Duodenal mucosa (tissue), 2 donors: Measurements from ENCODE around the gene FAM83D.

Experiments
- H3K27ac ChIP-seq: one replicate; pipeline ENCODE4 v1.7.0; 2013; ENCODE audit warnings: low read depth, low read length
- H3K27me3 ChIP-seq, 2 donors: one replicate each; pipeline ENCODE4 v1.7.0; 2013; ENCODE audit warnings: low read length in 2 of 2, control low read depth in 1 of 2; ENCODE audit not compliant: insufficient read depth in 2 of 2, control insufficient read depth in 1 of 2
- H3K36me3 ChIP-seq, 2 donors: one replicate each; pipeline ENCODE4 v1.7.0; 2013; ENCODE audit warnings: low read length in 2 of 2, control low read depth in 1 of 2; ENCODE audit not compliant: insufficient read depth in 2 of 2, control insufficient read depth in 1 of 2
- H3K4me1 ChIP-seq, 2 donors: one replicate each; pipeline ENCODE4 v1.7.0; 2013; ENCODE audit warnings: low read length in 2 of 2, control low read depth in 1 of 2; ENCODE audit not compliant: insufficient read depth in 2 of 2, control insufficient read depth in 1 of 2
- H3K4me3 ChIP-seq, 2 donors: one replicate each; pipeline ENCODE4 v1.7.0; 2013; ENCODE audit warnings: low read length in 2 of 2, low read depth in 1 of 2
- H3K9ac ChIP-seq, 2 donors: one replicate each; pipeline ENCODE4 v1.7.0; 2013; ENCODE audit warnings: low read length in 2 of 2, low read depth in 1 of 2
- H3K9me3 ChIP-seq, 2 donors: one replicate each; pipeline ENCODE4 v1.7.0; 2013; ENCODE audit warnings: low read length in 2 of 2, control low read depth in 1 of 2; ENCODE audit not compliant: control insufficient read depth in 1 of 2

The FAM83D gene

DNA sequence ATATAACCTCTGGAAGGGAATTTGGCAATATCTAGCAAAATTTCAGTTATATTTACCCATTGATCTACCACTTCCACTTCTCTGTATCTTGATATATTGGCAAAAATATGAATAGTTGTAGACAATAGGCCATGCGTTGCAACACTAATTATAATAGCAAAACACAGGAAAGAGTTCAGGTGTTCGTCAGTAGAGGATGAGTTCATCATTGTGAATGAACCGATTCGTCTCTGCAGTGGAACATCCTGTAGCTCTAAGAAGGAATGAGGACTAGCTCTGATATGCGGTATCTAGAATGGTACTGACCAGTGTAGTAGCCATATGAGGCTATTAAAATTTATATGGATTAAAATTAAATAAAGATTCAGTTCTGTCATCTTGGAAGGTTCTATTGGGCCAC is 8.3 kb downstream of the FAM83D start:
- no peak overlapping the region for H3K9ac ChIP-seq
- H3K36me3 ChIP-seq: no peaks in the 10 kb centered on the region
- H3K27ac ChIP-seq: no peak overlapping the region
- no peak overlapping the region for H3K4me3 ChIP-seq
- H3K9me3 ChIP-seq: no peaks in the 10 kb centered on the region
- no peaks in the 10 kb centered on the region for H3K4me1 ChIP-seq
- H3K27me3 ChIP-seq: no peaks in the 10 kb centered on the region

DNA sequence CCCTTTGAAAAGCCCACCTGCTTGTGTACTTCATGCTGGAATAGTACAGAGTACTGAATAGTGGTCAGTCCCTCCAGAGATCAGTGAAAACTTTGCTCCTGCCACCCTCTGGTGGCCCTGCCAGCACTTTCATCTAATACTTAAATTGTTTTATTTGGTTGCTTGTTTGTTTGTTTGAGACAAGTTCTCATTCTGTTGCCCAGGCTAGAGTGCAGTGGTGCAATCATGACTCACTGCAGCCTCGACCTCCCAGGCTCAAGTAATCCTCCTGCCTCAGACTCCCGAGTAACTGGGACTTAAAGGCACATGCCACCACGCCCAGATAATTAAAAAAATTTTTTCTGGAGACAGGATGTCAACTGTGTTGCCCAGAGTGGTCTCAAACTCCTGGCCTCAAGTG is 9.1 kb downstream of the FAM83D start:
- no peak overlapping the region for H3K27ac ChIP-seq

DNA sequence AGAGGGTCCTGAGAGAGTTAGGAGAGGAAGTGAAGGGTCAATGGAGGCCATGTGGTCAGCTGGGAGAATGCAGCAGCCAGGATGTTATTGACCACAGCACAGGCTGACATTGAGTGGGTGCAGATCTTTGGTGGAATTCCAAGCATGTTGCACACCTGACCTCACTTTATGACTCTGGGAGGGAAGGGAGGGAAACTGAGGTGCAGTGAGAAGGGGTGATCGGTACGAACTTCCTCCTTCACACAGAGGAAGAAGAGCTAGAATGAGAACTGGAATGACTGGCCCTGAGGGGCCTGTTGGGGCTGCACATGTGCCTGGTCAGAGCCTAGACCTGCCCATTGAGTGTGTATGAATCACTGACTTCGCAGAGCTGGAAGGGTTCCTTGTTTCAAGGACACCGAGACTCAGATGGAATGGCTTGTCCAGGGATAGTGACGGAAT is 9.8 kb downstream of the FAM83D start:
- H3K36me3 ChIP-seq: no peaks in the 10 kb centered on the region
- no peaks in the 10 kb centered on the region for H3K27me3 ChIP-seq
- H3K27ac ChIP-seq: no peak overlapping the region
- H3K4me1 ChIP-seq: no peaks in the 10 kb centered on the region
- H3K9ac ChIP-seq: no peak overlapping the region
- no peaks in the 10 kb centered on the region for H3K9me3 ChIP-seq
- no peak overlapping the region for H3K4me3 ChIP-seq

More for the DNA sequence above, 9.1 kb downstream of the FAM83D start:
- Histone ChIP-seq H3K36me3 (no peaks in the 10 kb centered on the region), H3K9ac (no peak overlapping the region), H3K27me3 (no peaks in the 10 kb centered on the region), H3K4me3 (no peak overlapping the region), H3K4me1 (no peaks in the 10 kb centered on the region), H3K9me3 (no peaks in the 10 kb centered on the region)

DNA sequence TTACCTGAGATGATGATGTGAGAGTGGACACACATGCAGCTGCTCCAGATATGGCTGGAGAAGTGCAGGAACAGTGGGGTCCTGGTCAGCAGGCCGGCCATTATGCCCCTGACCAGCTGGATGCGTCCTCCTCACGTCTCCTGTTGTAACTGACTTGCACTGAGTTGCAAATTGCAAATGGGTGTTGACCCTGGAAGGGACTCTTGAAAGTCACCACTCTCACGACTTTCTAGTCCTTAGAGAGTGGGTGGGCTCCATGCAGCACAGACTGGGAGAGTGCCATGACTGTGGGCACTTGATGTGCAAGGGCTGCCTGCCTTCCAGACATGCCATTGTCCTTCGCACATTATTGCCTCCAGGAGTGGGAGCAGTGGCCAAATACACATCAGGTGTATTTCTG is 10.8 kb downstream of the FAM83D start:
- H3K4me3 ChIP-seq: no peak overlapping the region
- H3K9me3 ChIP-seq: no peaks in the 10 kb centered on the region
- H3K27ac ChIP-seq: no peak overlapping the region
- H3K27me3 ChIP-seq: no peaks in the 10 kb centered on the region
- no peaks in the 10 kb centered on the region for H3K4me1 ChIP-seq
- H3K36me3 ChIP-seq: no peaks in the 10 kb centered on the region
- H3K9ac ChIP-seq: no peak overlapping the region

DNA sequence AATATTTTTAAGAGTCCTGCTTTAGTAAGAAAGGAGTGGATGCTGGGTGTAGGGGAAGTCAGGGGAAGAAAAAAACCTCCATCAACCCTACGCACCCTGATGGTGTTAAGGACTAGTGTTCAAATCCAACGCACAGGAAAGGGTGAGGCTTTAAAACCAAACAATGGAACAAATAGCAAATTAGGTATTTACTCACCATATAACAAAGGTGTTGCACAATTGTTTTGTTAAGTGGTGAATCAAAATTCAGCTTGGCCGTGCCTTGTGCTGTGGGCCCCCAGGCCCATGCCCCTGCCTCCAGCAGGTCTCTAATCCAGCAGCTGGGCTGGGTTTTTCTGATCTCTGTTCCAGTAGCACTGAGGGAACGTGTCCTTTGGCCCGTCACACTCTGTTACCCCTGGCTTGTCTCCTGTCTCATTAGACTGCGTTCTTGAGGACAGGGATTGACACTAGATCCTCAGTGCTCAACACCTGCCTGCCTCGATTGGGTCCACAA is 11.8 kb downstream of the FAM83D start:
- Histone ChIP-seq H3K4me1 (no peaks in the 10 kb centered on the region), H3K27me3 (no peaks in the 10 kb centered on the region), H3K9me3 (no peaks in the 10 kb centered on the region), H3K4me3 (no peak overlapping the region), H3K36me3 (no peaks in the 10 kb centered on the region), H3K9ac (no peak overlapping the region), H3K27ac (no peak overlapping the region)

DNA sequence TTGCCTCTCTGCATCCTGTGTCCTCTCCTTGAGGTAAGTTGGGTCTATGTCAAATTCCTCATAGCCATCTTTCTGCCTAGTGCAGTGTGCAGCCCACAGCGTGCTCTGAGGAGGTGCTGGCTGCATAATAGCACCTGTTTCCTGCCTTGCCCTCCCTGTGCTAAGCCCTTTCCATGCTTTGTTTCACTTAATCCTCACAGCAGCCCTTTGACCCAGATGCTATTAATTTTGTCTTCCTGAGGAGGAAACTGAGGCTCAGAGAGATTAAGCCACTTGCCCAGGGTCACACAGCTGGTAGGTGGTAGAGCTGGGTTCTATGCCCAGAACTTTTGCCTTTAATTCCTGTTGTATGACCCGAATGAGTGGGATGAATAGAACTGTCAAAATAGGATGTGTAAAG is 13.5 kb downstream of the FAM83D start:
- Histone ChIP-seq H3K9ac (no peak overlapping the region), H3K4me1 (no peaks in the 10 kb centered on the region), H3K9me3 (no peaks in the 10 kb centered on the region), H3K27me3 (no peaks in the 10 kb centered on the region), H3K4me3 (no peak overlapping the region), H3K36me3 (peaks cover 0 to 2% of the 10 kb centered on the region in 2 donors), H3K27ac (no peak overlapping the region)

DNA sequence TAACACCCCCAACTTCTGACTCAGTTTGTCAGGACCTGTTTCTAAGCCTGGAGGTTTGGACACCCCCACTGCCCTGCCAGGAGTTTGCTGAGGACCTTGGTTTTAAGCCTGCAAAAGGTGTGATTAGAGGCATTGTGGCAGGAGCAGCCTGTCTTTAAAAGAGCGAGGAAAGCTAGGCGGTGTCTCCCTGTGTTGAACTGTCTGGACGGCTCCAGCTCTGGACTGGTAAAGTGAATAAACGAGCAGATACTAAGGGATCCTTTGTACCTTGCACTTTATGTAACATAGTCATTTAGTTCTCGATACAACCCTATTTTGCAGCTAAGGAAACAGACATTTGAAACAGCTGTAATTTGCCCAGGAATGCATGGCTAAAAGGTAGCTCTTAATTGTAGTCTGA is 14.4 kb downstream of the FAM83D start:
- H3K4me3 ChIP-seq: no peak overlapping the region
- no peaks in the 10 kb centered on the region for H3K27me3 ChIP-seq
- H3K27ac ChIP-seq: no peak overlapping the region
- no peak overlapping the region for H3K9ac ChIP-seq
- no peaks in the 10 kb centered on the region for H3K4me1 ChIP-seq
- peaks cover 0 to 5% of the 10 kb centered on the region in 2 donors for H3K36me3 ChIP-seq
- no peaks in the 10 kb centered on the region for H3K9me3 ChIP-seq

DNA sequence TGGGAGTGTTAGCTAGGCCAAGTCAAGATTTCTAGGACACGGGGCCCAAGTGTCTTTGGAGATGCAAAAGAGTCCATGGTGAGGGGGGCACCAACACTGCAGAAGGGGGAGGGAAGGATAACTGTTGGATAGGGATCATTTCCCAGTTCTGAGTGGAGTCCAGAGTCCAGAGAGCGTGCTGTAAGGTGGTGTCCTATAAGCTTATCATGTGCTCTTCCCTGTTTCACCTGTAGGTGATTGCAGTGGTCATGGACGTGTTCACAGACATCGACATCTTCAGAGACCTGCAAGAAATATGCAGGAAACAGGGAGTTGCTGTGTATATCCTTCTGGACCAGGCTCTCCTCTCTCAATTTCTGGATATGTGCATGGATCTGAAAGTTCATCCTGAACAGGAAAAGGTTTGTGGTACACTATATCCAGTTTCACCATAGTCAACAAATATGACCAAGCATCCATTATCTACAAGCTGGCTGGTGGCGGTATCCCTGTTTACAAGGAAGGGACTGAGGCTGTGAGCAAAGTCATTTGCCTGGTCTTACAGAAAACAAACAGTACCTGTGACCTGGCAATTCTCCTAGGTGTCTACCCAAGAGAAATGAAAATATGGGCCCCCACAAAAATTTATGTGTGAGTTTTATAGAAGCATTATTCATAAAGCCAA is 15.6 kb downstream of the FAM83D start:
- H3K27me3 ChIP-seq: no peaks in the 10 kb centered on the region
- H3K4me3 ChIP-seq: no peak overlapping the region
- no peak overlapping the region for H3K27ac ChIP-seq
- peaks cover 0 to 5% of the 10 kb centered on the region in 2 donors for H3K36me3 ChIP-seq
- H3K9me3 ChIP-seq: no peaks in the 10 kb centered on the region
- no peak overlapping the region for H3K9ac ChIP-seq
- H3K4me1 ChIP-seq: no peaks in the 10 kb centered on the region

- Histone ChIP-seq H3K4me1 (no peaks in the 10 kb centered on the region), H3K4me3 (no peak overlapping the region), H3K9ac (no peak overlapping the region), H3K27ac (no peak overlapping the region), H3K27me3 (no peaks in the 10 kb centered on the region), H3K9me3 (no peaks in the 10 kb centered on the region), H3K36me3 (peaks cover 7 to 15% of the 10 kb centered on the region in 2 donors)
Measured at GRCh38 chr20:38945012-38945411, 18.8 kb downstream of the FAM83D start.

GRCh38 chr20:38946836-38947235 is 20.6 kb downstream of the FAM83D start:
- Histone ChIP-seq H3K4me3 (no peak overlapping the region), H3K27me3 (no peaks in the 10 kb centered on the region), H3K9ac (no peak overlapping the region), H3K27ac (no peak overlapping the region), H3K4me1 (no peaks in the 10 kb centered on the region), H3K36me3 (peaks cover 7 to 24% of the 10 kb centered on the region in 2 donors), H3K9me3 (no peaks in the 10 kb centered on the region)
